Measurements from ENCODE around the gene MOV10L1.
"Not testable (repeated sequence)": the region's sequence is repeated elsewhere in the genome, so short reads cannot be mapped to it uniquely, and the experiment has no call there.

MOV10L1 gene

DNA sequence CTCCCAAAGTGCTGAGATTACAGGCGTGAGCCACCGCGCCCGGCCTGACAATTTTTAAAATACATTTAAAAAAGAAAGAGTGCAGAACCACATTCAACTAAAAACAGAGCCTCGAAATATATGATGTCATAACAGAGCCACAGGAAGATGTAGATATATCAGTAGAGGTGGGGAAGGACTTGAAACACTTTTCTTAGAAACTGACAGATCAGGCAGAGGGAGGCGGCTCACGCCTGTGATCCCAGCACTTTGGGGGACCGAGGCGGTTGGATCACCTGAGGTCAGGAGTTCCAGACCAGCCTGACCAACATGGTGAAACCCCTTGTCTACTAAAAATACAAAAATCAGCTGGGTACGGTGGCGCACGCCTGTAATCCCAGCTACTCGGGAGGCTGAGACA is 11.6 kb upstream of the MOV10L1 start:
- no peak for DNase-seq (ENCODE audit: low read depth in 3 of 3)

DNA sequence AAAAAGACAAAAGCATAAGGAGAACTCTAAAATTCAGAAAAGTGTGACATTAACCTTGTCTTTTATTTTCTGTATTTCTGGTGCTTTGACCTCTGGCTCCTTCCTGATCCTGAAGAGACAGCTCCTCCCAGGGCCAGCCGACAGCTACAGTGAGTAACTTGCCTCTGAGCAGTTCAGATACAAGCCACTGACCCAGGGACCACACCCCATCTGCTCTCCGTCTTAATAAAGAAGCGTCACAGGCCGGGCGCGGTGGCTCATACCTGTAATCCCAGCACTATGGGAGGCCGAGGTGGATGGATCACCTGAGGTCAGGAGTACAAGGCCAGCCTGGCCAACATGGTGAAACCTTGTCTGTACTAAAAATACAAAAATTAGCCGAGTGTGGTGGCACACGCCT is 11.0 kb upstream of the MOV10L1 start:
- DNase-seq (ENCODE audit: low read depth in 3 of 3), result no peak

DNA sequence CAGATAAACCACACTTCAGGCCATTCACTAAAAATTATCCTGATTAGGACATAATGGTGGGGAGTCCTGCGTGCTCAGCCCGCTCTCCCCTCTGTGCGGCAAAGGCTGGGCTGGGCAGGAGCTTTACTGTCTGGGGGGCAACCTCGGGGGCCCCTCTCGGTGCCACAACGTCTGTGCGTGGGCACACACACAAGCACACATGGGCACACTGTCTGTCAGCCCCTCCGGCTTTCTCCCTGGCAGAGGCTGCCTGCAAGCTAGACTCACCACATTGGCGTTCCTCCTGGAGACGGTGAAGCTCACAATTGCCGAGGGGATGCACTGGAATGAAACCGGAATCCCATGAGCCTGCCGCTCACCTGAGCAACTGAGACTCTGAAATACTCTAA is 9.7 kb upstream of the MOV10L1 start:
- DNase-seq (ENCODE audit: low read depth in 3 of 3), result no peak

DNA sequence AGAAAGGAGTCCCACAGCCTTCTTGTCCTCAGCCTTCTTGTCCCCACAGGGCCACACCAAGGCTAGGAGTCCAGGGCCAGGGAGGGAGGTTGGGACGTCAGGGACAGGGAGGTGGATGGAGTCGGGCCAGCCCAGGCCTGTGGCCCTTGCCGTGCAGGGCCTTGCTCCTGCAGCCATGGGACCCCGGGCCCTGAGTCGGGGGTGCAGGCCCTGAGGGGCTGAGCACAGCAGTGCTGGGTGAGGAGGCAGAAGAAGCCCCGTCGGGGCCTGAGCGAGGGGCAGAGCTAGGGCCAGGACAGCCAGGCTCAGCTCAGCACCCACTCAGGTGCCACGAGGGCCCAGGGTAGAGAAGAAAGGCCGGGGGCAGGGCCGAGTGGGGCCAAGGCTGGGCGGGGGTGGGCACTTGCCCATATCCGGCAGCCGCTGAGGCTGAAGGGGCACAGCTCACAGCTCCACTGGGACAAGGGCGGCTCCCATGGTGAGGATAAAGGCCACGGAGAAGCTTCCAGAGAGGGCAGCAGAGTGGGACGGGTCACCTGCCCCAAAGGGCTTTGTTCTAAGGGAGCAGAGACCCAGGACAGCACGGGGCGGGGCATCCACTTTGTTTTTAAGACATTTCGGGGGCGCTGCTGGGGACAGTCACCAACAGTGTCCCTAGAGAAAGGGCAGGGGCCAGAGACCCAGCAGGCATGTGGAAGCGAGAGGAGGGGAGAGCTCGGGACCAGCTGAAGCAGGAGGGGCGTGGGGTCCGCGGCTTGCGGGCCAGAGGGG is 8.2 kb upstream of the MOV10L1 start:
- DNase-seq (ENCODE audit: low read depth in 3 of 3), result no peak

DNA sequence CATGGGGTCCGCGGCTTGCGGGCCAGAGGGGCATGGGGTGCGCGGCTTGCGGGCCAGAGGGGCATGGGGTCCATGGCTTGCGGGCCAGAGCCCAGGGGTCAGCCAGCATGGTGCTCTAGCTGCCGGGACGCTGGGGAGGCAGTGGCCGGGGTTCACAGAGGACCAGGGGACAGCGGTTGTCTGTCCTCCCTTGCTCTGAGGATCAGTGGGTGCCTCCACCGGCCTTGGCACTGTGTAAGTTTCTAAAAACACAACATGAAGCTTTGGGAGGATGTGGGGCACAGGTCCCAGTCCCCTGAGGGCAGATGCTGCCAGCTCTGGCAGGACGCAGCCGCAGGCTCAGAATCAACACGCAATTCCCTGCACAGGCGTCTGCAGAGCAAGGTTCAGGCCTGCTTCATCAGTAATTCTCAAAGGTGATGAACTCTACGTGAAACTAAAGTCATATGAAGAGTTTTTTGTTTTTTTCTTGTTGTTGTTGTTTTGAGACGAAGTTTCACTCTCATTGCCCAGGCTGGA is 7.5 kb upstream of the MOV10L1 start:
- DNase-seq (ENCODE audit: low read depth in 3 of 3), result no peak

DNA sequence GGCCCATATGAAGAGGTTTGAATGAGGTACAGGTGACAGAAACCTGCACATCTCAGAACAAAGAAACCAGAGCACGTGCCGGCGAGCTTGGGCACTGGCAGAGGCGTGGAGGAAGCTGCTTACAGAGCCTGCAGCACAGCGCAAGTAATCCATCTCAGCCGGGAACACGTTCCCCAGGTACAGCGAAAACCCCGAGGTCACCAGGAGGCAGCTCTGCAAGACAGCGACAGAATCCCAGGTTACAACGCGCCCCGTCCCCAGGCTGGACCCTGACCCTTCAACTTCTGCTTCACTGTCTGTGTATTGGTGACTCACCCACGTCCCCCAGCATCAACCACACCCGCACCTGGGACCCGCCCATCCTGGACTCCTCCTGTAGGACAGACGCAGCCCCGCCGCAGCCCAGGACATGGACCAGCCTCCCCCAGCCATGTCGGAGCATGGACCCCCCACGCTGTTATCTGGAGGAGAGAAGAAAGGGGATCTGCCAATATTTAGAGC is 6.8 kb upstream of the MOV10L1 start:
- DNase-seq (ENCODE audit: low read depth in 3 of 3), result no peak

DNA sequence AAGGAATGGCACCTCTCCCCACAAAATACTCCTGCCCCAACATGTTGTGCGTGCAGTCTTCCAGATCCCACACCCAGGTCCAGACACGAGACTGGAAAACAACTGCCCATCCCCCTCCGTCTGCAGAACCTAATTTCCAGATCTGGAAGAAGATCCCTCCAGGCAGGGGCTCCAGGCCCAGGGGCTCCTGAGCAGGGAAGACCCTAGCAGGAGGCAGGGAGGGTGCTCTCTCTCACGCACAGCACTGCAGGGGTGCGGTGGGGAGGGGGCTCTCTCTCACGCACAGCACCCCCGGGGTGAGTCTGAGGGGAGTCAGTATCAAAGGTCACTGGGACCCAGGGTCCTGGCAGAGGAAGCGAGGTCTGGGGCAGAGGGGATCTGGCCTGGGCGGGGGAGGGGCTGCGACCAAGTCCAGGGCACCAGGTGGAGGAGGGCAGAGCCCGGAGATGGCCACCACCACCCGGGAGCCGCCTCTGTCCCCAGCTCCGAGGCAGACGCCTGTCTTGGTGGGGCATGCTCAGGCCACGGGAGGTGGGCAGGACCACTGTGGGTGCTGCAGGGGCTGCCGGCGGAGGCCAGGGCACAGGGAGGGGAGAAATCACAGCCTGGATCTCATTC is 6.2 kb upstream of the MOV10L1 start:
- no peak for DNase-seq (ENCODE audit: low read depth in 3 of 3)

DNA sequence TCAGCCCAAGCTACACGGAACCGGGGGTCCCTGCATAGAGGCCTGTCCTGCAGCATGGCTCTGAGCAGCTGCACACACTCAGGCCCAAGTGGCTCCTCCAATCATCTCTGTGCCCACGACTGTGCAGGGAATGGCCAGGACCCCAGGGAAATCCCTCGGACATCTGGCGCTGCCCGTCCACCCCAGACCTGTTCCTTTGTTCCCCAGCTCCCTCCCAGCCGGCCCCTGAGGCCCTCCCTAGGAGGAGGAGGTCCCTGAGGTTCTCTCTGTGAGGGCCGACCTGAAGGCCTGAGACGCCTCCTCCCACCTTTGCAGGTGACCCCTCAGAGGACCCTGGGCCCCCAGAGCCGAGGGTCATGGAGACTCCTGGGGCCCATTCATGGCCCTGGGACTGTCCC is 5.7 kb upstream of the MOV10L1 start:
- DNase-seq (ENCODE audit: low read depth in 3 of 3), result no peak

DNA sequence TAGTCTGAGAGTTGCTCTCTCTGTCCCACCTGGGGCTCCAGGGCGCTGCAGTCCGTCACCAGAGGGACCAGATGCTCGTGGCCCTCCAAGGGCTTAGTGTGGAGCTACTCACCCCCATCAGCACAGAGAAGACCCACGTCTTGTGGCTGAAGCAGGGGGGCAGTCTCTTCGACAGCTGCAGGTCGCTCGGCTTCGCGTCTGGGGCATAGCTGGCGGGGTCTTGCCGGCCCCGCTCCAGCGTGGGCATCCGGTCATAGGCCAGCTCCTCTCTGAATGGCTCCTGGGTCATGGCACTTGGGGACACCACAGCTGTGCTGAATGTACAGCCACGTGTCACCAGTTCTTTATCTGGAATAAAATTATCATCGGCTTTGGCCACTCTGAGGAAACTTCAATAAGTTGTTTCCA is 5.2 kb upstream of the MOV10L1 start:
- DNase-seq (ENCODE audit: low read depth in 3 of 3), result no peak

DNA sequence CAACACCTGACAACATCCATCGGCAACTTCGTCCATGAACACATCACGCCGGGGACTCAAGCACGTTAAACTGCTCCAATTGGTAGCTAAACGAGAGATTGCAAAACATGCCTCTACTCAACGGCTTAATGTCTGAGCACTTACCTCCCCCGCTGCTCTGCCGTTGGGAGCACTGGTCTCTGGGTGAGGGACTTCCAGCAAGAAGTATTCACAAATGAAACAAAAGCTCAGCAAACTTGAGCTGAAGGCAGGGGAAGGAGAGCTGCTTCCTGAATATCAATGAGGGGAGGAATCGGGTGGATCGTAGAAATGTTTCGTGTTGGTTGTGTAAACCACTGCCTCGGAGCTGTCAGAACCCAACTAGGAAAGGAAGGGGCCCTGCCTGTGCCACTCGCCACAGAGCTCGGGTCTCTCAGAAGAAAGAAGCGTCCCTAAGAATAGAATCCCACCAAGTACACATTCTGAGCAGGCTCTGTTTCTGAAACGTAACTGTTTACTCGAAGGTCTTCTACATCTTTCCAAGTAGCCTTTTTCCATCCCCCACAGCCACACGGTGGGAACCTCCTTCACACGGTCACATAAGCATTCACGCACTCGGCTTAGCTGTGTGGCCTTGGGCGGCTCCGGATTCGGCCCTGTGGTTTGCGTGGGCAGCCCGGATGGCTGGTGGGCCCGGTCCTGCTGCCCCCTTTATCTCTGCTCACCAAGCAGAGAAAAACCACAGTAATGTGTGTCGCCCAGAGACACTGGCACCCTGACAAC is 4.4 kb upstream of the MOV10L1 start, which contains the start of gene MLC1:
MLC1 (minus strand) TSS at position 216 of the 762 bp plus-strand sequence. CDS start 524 bp downstream, outside the sequence.
- DNase-seq (ENCODE audit: low read depth in 3 of 3), result no peak

DNA sequence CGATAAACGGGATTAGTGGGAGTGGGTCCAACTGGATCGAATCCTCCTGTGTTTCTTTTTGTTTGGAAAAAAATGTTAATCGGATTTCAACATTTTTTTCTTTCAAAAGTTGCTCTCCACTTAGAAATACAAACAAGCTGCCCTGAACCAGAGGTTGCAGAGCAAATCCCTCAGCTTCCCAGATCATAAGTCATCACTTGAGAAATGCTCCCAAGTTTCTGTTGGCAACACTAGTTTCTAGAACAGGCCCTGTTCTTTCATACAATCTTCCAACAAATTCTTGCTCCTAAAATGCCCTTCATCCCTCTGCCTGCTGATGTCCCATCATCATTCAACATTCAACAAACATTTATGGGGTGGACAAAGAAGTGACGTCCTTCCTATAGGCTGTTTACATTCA is 3.3 kb upstream of the MOV10L1 start:
- DNase-seq (ENCODE audit: low read depth in 3 of 3), result no peak

DNA sequence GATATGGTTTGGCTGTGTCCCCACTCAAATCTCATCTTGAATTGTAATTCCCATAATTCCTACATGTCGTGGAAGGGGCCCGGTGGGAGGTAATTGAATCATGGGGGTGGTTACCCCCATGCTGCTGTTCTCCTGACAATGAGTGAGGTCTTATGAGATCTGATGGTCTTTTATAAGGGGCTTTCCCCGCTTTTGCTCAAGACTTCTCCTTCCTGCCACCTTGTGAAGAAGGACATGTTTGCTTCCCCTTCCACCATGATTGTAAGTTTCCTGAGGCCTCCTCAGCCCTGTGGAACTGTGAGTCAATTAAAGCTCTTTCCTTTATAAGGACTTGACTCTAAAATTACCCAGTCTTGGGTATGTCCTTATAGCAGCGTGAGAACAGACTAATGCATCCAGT is 2.8 kb upstream of the MOV10L1 start:
- DNase-seq (ENCODE audit: low read depth in 3 of 3), result not testable (repeated sequence)

DNA sequence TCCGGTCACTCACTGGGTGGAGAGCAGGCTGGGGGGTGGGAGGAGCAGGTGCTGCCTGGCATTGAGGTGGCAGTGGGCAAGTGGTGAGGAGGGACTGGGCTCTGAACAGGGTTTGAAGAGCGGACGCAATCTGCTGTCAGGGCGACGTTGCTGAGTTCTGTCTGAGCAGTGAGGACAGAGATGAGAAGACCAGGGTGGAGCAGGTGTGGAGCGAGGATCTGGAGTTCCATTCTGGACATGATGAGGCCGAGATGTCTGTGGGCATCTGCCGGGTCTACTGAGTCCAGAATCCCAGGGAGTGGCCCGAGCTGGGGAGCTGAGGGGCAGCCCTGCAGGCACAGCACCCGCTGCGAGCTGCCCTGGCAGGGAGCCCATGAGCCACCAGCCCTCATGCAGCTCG is 2.2 kb upstream of the MOV10L1 start:
- no peak for DNase-seq (ENCODE audit: low read depth in 3 of 3)

DNA sequence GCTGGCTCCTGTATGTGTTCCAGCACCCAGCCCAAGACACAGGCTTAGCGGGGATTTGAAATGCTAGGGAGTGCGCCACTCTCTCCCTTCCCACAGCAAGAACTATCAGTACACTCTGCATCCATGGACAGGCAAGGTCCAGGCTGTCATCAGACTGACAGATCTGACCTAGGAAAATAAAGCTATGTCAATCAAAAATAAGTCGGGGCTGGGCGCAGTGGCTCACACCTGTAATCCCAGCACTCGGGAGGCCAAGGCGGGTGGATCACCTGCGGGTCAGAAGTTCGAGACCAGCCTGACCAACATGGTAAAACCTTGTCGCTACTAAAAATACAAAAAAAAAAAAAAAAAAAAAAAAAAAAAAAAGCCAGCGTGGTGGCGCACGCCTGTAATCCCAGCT is 1.7 kb upstream of the MOV10L1 start:
- DNase-seq (ENCODE audit: low read depth in 3 of 3), result no peak

DNA sequence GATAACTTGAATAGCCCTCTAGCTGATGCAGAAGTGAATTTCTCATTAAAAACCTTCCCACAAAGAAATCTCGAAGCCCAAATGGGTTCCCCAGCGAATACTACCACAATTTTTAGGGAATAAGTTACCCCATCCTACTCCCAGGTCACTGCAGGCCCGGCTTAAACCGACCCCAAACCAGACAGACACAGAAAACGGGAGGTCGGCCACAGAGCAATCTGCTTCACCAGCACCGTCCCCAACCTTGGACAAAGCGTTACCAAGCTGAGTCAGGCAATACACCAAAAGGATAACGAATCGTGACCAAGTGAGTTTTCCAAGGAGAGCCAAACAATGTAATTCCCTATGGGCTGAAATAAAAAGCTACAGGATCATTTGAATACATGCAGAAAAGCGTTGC is 575 bp upstream of the MOV10L1 start:
- no peak for DNase-seq (ENCODE audit: low read depth in 3 of 3)

DNA sequence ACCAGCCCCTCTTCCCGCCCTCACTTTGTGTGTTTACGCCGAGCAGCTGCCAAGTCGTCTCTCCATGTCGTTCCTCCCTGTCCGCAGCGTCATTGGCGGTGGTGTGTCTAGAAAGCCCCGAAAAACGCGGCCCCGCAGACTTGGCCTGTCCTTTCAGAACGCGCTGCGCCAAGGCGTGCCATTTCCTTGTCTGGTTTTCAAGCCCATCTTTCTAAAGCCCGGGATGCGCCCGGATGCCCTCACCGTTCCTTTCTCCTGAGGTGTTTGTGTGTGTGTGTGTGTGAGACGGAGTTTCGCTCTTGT is 557 bp downstream of the MOV10L1 start:
- DNase-seq (ENCODE audit: low read depth in 3 of 3), result no peak

DNA sequence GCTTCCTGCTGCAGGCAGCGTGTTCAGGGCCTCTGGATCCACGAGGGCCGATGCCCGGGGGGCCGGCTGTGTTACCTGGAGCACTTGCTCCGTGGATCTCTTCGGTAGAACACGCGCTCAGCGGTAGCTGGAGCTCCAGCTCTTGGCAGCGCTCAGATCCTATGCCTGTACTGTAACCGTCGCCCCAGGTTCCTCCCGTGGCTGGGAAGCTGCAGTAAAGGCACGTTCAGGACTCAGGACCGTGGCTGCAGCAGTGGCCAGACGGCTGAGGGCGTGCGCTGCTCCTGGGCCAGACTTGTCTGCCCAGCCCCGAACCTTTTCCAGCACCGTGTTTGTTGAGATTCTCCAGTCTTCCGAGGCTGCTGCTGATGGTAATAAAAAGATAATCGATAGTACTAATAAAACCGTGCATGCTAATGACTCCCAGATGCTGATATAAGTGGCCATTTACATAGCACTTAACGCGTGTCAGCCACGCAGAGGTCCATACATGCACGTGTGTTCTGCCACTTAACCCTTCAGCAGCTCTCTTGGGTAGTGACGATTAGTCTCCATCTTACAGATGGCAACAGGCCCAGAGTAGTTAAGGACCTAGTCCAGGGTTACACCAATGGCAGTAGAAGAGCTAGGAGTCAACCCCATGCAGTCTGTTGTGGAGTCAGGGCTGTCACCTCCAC is 1.4 kb downstream of the MOV10L1 start:
- DNase-seq (ENCODE audit: low read depth in 3 of 3), result no peak

DNA sequence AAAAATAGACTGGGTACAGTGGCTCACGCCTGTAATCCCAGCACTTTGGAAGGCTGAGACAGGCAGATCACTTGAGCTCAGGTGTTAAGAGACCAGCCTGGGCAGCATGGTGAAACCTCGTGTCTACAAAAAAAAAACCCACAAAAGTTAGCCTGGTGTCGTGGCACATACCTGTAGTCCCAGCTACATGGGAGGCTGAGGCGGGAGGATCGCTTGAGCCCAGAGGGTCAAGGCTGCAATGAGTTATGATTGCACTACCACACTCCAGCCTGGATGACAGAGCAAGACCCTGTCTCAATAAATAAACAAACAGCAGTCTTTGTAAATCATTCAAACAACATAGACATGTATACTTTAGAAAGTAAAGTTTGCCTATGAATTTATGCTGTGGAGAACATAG is 2.5 kb downstream of the MOV10L1 start:
- DNase-seq (ENCODE audit: low read depth in 3 of 3), result no peak

DNA sequence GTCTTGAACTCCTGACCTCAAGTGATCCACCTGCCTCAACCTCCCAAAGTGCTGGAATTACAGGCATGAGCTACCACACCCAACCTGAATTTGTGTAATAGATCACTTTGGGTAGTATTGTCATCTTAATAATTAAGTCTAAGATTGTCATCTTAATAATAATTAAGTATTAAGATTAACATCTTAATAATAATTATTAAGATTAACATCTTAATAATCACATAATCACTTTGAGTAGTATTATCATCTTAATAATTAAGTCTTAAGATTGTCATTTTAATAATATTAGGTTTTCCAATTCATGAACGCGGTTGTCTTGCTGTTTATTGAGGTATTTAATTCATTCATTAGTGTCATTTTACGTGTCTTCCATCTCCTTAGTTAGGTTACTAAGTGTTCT is 8.2 kb downstream of the MOV10L1 start:
- DNase-seq (ENCODE audit: low read depth in 3 of 3), result no peak

DNA sequence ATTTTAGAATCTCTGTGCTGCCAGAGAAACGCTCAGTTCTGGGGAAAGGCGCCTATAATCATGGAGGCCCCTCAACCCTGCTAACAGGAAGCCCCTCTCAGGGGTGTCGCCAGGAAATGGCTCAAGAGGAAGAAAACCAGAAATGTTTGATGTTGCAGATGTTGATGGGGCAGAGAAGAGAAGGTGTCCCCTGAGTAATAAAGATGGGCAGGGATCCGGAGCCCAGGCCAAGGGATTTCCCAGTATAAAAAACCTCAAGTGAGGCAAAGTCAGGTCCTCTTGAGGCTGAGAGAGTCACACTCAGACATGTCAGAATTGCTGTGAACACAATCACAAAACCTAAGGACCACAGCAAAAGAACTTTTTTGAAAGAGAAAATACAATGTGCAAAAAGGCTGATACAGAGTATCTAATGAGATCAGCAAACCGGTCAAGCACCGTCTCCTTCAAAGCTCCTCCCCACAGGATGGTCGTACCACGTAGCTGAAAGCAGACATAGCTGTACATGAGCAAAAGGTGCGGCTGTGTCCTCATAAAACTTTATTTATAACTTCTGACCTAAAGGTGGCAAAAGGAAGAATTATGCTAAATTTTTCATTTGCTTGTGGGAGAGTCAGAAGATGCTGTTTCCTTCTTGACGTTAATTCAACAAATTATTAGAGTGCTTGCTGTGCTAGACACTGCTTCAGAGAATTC is 12.2 kb downstream of the MOV10L1 start:
- no peak for DNase-seq (ENCODE audit: low read depth in 3 of 3)

DNA sequence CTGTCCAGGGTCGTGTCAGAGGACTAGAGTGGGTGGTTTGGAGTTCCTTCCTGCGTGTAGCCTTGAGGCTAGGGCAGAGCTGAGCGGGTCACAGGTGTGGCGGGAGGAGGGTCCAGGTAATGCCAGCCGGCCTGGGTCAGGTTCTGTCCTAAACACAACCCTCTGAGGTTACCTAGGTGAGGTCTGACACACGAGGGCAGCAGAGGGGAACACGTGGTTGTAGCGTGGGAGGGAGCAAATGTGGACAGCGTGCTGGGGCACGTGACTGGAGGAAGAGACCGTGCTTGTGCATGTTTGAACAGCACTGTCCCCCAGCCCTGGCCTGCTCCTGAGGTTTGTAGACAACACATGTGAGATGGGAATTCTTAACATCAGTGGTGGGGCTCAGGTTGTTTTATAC is 13.1 kb downstream of the MOV10L1 start:
- DNase-seq (ENCODE audit: low read depth in 3 of 3), result no peak

All from stimulated activated CD4-positive, alpha-beta T cell treated with anti-CD3 and anti-CD28 coated beads, TNF-alpha, amount 100 ng/mL, for 24 hours (primary cell).